ENCODE data around the gene CREBBP. TPM values are rescaled to one million over a fixed set of nuclear protein-coding genes. Genes with fewer than 3 reads are reported as not detected.

CREBBP gene
- total RNA-seq, 1 donor, result 26.6 TPM

- no peak overlapping the region for H3K4me3 ChIP-seq (ENCODE audit: low read depth, low read length)
- DNase-seq (ENCODE audit: low read depth), result no peak
- no peak for TF ChIP-seq CTCF (IDR thresholded peaks at IDR 0.05; ENCODE audit: insufficient read depth, low read length)
These were observed 179.0 kb downstream of the CREBBP start for GRCh38 chr16:3701531-3701930.

GRCh38 chr16:3698941-3699340 is 181.6 kb downstream of the CREBBP start:
- H3K4me3 ChIP-seq (ENCODE audit: low read depth, low read length), result no peak overlapping the region
- TF ChIP-seq CTCF (IDR thresholded peaks at IDR 0.05; ENCODE audit: insufficient read depth, low read length), result no peak
- DNase-seq (ENCODE audit: low read depth), result no peak

- no peak overlapping the region for H3K4me3 ChIP-seq (ENCODE audit: low read depth, low read length)
- peak; percentile 89 for DNase-seq (ENCODE audit: low read depth)
- no peak for TF ChIP-seq CTCF (IDR thresholded peaks at IDR 0.05; ENCODE audit: insufficient read depth, low read length)
These were observed 183.9 kb downstream of the CREBBP start for GRCh38 chr16:3696425-3697218.

- DNase-seq (ENCODE audit: low read depth), result no peak
- no peak overlapping the region for H3K4me3 ChIP-seq (ENCODE audit: low read depth, low read length)
- TF ChIP-seq CTCF (IDR thresholded peaks at IDR 0.05; ENCODE audit: insufficient read depth, low read length), result no peak
These were observed 184.7 kb downstream of the CREBBP start for GRCh38 chr16:3695610-3696369.

GRCh38 chr16:3694051-3694450 is 186.5 kb downstream of the CREBBP start:
- no peak overlapping the region for H3K4me3 ChIP-seq (ENCODE audit: low read depth, low read length)
- no peak for DNase-seq (ENCODE audit: low read depth)
- TF ChIP-seq CTCF (IDR thresholded peaks at IDR 0.05; ENCODE audit: insufficient read depth, low read length), result no peak

- no peak for TF ChIP-seq CTCF (IDR thresholded peaks at IDR 0.05; ENCODE audit: insufficient read depth, low read length)
- DNase-seq (ENCODE audit: low read depth), result peak; percentile 8
- H3K4me3 ChIP-seq (ENCODE audit: low read depth, low read length), result no peak overlapping the region
These were observed 188.8 kb downstream of the CREBBP start for GRCh38 chr16:3691761-3692160.
